ENCODE data around the gene LBHD1. TPM values are rescaled to one million over a fixed set of nuclear protein-coding genes. Genes with fewer than 3 reads are reported as not detected.
"Not testable (repeated sequence)": the region's sequence is repeated elsewhere in the genome, so short reads cannot be mapped to it uniquely, and the experiment has no call there.

Gene LBHD1
- total and polyA plus RNA-seq, 2 of the 4 experiments (the other 2 are of a cell fraction): 1.6 to 4.0 TPM

- H3K9me1 ChIP-seq (ENCODE audit: insufficient read depth, low read length); H3K4me1 ChIP-seq (ENCODE audit: control insufficient read depth, insufficient read depth, low read length); H3K4me2 ChIP-seq (ENCODE audit: low read depth, low read length); H2BK15ac ChIP-seq (ENCODE audit: low read depth, low read length); H4K8ac ChIP-seq (ENCODE audit: low read depth in 2 of 2, low read length in 2 of 2); H4K91ac ChIP-seq (ENCODE audit: insufficient read depth, low read depth, low read length); BruUV-seq (replicated peaks); H2AFZ ChIP-seq (replicated peaks; ENCODE audit: low read length, poor library complexity); H3K4ac ChIP-seq (ENCODE audit: low read depth, low read length); intact Hi-C loops (cut with micrococcal nuclease); H2AK9ac ChIP-seq (replicated peaks; ENCODE audit: low read depth, low read length, poor library complexity); H2BK5ac ChIP-seq (ENCODE audit: low read depth, low read length, poor library complexity, severe bottlenecking); H3K23ac ChIP-seq (ENCODE audit: low read depth, low read length); H4K20me1 ChIP-seq (ENCODE audit: insufficient read depth, low read length); H3K14ac ChIP-seq (replicated peaks; ENCODE audit: low read depth, low read length); H2BK20ac ChIP-seq (ENCODE audit: low read depth, low read length); H3K9ac ChIP-seq (ENCODE audit: low read depth, low read length); H3K27ac ChIP-seq (ENCODE audit: insufficient read depth, low read length); H4K5ac ChIP-seq (ENCODE audit: low read depth, low read length); in situ Hi-C loops (cut with MboI; ENCODE audit: low sequenced_read_pairs); ATAC-seq (ENCODE audit: low read depth); H3K27me3 ChIP-seq (ENCODE audit: control insufficient read depth, insufficient read depth, low read length); H3K9me3 ChIP-seq (ENCODE audit: control insufficient read depth, insufficient read depth, low read length); DNase-seq; H2AK5ac ChIP-seq (ENCODE audit: low read depth, low read length); H3K18ac ChIP-seq (ENCODE audit: low read depth, low read length); CTCF ChIA-PET; H3K56ac ChIP-seq (ENCODE audit: extremely low read depth, insufficient read depth, low read length); H3K4me3 ChIP-seq (ENCODE audit: insufficient read depth, low read depth, low read length); dilution Hi-C loops (cut with HindIII; ENCODE audit: low sequenced_read_pairs, unreplicated experiment); H2BK120ac ChIP-seq (ENCODE audit: low read depth, low read length): not testable (repeated sequence)
- POLR2A ChIA-PET (ENCODE audit: unreplicated experiment): interaction anchor here (0.6 kb wide), 1 partner anchor 44 kb away, joined by 6 read pairs; no protein-coding TSS in a partner anchor
- peaks cover 18 to 52% of the 10 kb centered on the region in 2 experiments; a peak in 3 of 4 replicates for H3K79me1 ChIP-seq (ENCODE audit: low read depth in 1 of 2, low read length in 2 of 2)
- H3K36me3 ChIP-seq (ENCODE audit: control insufficient read depth, insufficient read depth, low read length): peaks cover 19% of the 10 kb centered on the region
- 94% methylated on average over 6 of the region's 10 CpGs; no CpG with 5 or more reads in 1 of the 2 experiments for WGBS, 2 experiments (ENCODE audit: extremely low coverage in 2 of 2, insufficient read length in 1 of 2)
These were observed 3.3 kb upstream of the LBHD1 start for GRCh38 chr11:62675415-62675814.
